ENCODE measurements around the gene VSNL1.

GRCh38 chr2:17674817-17675216 lies 134.3 kb downstream of the VSNL1 start:
- TF ChIP-seq CTCF (IDR thresholded peaks at IDR 0.05; ENCODE audit: low read length) (no peak), EZH2 (IDR thresholded peaks at IDR 0.05; ENCODE audit: borderline replicate concordance, low read length) (no peak)
